ENCODE results near the gene FBXO15.

FBXO15 gene

GRCh38 chr18:74152857-74153256 lies 5.2 kb upstream of the FBXO15 start:
- no peak for DNase-seq

DNA sequence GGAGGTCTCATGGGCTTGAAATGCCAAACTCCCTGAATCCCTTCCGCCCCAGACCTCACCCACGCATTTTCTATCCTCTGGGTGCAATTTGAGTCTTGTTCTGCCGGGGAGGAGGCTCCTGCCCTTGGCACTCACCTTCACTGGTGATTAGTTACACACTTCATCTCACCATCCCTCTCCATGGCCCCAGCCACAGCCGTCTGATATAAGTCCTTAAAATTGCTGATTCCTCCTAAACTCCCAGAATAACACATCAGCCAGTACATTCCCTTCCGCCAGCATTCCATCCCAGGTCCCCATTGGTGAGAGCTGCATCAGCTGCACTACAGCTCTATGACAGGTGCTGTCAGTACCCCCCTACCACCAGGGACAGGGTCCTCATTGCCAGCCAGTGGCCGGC lies 4.6 kb upstream of the FBXO15 start:
- DNase-seq, result no peak

DNA sequence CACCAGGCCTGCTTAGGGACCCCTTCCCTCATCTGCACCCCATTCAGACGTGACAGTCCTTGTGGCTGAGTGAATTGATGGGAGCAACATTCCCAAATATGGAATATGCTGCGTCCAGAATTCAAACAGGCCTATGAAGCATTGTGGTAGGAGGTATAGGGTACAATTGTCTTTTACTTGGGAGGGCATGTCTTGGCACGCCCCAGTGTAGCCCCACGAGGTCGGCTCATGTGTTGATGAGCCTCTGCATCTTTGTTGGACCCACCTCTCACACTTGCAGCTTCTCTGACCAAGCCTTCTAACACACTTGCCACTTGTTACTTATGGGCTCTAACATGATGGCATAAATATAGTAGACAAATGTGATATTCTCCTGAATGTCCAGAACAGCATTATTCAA lies 2.2 kb upstream of the FBXO15 start:
- no peak for DNase-seq

GRCh38 chr18:74148543-74149070 lies 973 bp upstream of the FBXO15 start:
- peak; percentile 5 for DNase-seq

- no peak for DNase-seq
Observed at GRCh38 chr18:74147491-74147778, 199 bp downstream of the FBXO15 start.

DNA sequence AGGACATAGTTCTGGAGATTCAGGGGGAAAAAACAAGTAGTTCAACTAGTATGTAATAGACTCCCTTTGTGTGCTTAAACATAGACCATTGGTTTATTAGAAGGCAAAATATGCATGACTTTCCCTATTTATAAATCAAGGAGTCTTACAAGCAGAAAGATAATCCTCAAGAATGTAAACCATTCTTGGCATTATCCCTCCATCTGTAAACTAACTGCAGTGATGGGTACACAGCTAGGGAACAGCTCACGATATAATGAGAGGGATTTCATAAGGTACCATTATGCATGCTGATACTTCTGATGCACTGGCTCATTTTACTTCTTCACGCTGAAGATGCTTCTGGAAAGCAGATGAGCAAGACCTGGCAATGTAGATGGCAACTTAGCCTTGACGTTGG lies 878 bp downstream of the FBXO15 start:
- DNase-seq, result no peak

GRCh38 chr18:74142252-74142651 lies 5.4 kb downstream of the FBXO15 start:
- DNase-seq, result no peak

DNA sequence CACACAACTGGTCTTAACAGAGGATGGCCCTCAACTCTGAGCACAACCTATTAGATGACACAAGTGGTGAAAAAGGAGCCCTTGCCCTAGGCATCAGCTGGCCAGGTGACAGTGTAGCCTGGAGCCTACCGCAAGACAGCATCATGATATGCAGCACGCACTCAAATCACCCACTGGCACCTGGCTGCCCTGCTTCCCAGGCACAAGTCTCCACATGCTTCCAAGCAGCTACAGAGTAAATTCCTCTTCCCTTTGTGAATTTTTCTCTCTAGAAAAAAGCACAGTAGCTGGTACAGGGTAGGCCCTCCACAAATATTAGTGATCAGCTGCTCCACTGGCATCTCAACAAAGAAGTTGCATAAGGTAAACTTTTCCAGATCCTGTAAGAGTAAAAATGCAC lies 6.0 kb downstream of the FBXO15 start:
- DNase-seq, result no peak

DNA sequence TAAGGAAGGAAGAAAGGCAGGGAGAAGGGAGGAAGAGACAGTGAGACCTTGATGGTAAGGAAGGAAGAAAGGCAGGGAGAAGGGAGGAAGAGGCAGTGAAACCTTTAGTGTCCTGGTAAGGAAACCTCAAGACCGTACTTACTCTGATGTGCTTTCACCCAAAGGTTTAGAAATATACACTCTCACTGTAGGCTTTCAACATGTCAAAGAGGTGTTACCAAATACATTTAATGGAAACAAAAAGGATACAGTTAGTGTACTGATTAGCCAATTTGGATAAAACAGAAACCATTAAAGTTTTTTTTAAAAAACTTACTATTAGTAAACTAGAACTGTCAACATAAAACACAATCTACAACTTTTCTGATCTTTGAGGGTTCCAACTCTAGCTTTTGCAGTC lies 7.1 kb downstream of the FBXO15 start:
- no peak for DNase-seq

- no peak for DNase-seq
Observed at GRCh38 chr18:74139888-74140287, 7.7 kb downstream of the FBXO15 start.

DNA sequence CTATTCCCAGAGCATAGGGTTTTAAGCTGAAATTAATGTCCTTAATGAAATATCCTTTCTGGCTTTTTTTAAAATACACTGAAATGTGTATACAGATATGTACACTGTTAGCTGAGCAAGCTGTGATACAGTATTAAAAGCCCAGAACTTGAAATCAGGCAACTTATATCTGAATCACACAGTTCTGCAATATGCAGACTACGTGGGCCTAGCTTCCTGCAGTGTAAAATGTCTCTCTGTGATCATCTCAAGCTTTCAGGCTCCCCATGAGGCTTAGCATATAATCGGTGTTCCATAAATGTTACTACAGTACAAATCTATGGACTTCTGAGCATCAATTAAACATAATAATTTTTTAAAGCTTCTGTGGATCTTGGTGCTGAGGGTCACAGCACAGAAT lies 8.2 kb downstream of the FBXO15 start:
- no peak for DNase-seq

DNA sequence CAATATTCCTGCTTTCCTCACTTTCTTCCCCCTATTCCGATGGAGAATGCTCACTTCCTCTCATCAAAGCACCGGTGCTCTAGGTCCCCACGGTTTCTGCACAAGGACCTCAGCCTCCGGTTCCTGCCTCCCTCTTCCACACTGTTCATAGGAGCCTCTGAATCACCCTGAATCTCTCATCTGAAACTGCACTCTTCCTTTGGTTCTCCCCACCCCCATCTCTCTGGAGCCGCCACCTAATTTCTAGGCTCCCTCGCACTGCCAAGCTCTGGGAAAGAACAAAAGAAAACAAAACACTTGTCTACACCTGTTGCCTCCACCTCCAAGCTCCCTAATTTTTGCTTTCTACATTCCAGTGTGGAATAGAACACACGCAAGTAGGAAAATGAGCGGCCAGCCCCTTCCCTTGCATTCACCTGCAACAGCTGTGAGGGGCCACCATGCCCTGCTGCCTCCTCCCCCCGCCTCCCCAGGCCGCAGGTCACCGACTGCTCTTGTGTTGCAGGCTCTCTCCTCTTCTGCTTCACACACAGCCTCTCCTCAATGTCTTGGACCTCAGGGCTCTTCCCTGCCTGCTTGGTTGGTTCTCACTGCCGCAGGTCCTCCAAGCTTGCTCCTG lies 9.6 kb downstream of the FBXO15 start:
- DNase-seq, result no peak

DNA sequence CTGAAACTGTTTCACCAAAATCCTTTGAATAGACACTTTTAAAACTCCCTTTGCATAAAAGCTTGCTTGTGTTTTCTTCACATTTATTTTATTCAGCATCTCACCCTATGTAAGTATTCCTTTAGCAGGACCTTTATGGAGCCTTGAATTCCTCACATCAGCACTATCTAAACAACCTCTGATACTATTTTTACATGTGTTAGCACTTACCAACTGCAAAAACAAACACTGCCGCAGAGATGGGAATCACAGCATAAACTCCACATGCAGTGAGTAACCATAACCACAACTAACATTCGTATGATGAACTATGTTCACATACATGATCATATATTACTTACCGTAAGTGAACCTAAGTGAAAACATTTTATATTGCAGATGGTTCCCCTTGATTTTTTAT lies 15.4 kb downstream of the FBXO15 start:
- DNase-seq, result no peak

DNA sequence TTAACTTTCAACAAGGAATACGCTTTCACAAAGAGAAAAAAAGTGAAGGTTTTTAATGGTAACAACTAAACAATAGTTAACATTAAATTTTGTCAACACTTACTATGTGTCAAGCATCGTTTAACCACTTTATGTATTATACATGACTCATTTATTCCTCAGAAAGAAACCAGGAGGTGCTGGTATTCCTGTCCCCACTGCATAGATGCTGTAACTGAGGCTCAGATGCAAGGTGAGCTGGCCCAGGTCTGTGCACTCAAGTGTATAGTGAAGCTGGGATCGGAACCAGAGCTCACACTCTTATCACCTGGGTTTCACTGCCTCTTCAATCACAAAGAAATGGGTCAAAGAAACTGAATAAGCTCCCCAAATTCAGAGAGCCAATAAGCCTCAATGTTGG lies 16.5 kb downstream of the FBXO15 start:
- DNase-seq, result no peak

GRCh38 chr18:74128159-74128558 lies 19.5 kb downstream of the FBXO15 start:
- no peak for DNase-seq

DNA sequence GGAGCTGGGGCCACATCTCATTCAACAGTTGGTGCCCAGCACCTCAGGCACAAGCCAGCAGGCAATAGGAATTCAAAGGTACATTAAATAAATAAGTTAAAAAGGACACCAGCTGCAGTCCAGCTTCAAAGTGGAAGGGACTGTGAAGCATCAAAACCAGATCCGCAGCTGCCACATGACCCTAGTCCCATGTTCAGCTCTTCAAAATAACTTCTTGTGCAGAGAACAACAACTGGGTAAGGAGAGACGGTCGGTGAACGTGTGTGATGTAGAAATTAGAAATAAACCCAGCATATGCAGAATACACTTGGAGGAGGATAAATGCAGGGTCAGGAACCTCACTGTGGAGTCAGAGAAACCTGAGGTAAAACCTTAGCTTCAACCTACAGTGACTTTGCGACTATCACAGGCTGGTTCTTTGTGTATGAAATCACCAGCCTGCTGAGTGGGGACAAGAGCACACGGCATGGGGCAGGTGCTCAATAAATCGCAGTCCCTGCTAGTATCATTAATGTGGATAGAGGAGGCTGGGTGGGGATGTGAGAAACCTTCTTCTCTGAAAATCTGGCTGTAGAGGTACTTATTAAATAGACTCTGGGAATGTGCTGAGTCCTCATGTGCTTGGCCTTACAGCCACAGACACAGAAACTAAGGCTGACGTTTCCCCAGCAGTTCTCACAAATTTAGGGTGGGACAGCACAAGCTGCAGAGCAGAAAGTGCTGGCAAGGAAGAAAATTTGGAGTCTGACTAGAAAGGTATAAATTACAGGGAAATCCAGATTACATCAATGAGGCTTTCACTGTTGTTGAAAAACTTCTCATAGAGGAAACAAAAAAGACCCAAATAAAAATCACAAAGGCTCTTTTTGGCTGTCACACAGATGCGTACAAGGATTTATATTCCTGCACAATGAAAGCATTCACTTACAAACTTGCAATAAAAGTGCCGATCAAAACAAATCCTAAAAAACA lies 20.7 kb downstream of the FBXO15 start:
- no peak for DNase-seq

- DNase-seq, result no peak
Observed at GRCh38 chr18:74124642-74125041, 23.0 kb downstream of the FBXO15 start.

DNA sequence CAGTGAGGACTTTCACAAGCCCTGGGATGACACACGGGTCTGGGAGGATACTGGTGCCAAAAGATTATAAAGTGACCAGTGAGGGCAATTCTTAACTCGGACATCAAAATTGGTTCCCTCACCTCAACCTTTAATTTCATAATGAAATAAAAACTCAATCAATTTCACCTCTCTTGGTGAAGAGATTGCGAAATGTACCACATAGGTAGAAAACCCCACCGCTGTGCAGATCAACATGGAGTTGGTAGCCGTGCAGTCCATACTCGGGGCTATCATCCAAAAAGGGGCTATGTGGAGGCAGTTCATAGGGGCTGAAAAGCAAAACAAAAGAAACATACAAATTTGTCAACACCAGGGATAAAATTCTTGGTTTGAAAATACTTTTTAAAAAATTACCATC lies 24.4 kb downstream of the FBXO15 start:
- no peak for DNase-seq

- peak; percentile 9 for DNase-seq
Observed at GRCh38 chr18:74116633-74117554, 30.7 kb downstream of the FBXO15 start.

GRCh38 chr18:74115046-74115445 lies 32.6 kb downstream of the FBXO15 start:
- no peak for DNase-seq

GRCh38 chr18:74114116-74114515 lies 33.5 kb downstream of the FBXO15 start:
- no peak for DNase-seq

GRCh38 chr18:74113711-74114110 lies 33.9 kb downstream of the FBXO15 start:
- DNase-seq, result no peak

- no peak for DNase-seq
Observed at GRCh38 chr18:74110976-74111375, 36.7 kb downstream of the FBXO15 start.
